ENCODE data around the gene DDX54. TPM values are rescaled to one million over a fixed set of nuclear protein-coding genes. Genes with fewer than 3 reads are reported as not detected.

DDX54 gene
- 49.9 to 80.9 TPM (median 73.8 TPM) in 5 replicates for total RNA-seq (2022; extraction: Qiagen RNA extraction; ENCODE audit: low read depth)

GRCh38 chr12:113185180-113186032 is at the start of gene DDX54, which contains the start of gene RITA1:
Gene DDX54 (minus strand): TSS chr12:113185478. CDS start chr12:113185451, 27 bp downstream.
Gene RITA1 (plus strand): TSS chr12:113185721. CDS start chr12:113186747, 1,026 bp downstream.

GRCh38 chr12:113221181-113221996 is 36.1 kb upstream of the DDX54 start, which contains the start of gene TPCN1:
Gene TPCN1 (plus strand): TSS chr12:113221464. CDS start chr12:113226853, 5,389 bp downstream.

GRCh38 chr12:113149361-113150150 is 35.7 kb downstream of the DDX54 start, which contains the start of gene CFAP73:
Gene CFAP73 (plus strand): TSS chr12:113149724. CDS start chr12:113149858, 134 bp downstream.

GRCh38 chr12:113135178-113136127 is 49.8 kb downstream of the DDX54 start, which contains the start of gene RASAL1:
Gene RASAL1 (minus strand): TSS chr12:113135761. CDS start chr12:113135462, 299 bp downstream.

Other genes starting within 250 kb of the DDX54 start
- 20.3 to 28.0 TPM (median 24.7 TPM) in 5 replicates for gene OAS3, start 247.0 kb downstream of the DDX54 start, total RNA-seq (2022; extraction: Qiagen RNA extraction; ENCODE audit: low read depth)
- 0.13 to 0.63 TPM (median 0.18 TPM) in 5 replicates for gene OAS2, start 207.0 kb downstream of the DDX54 start, total RNA-seq (2022; extraction: Qiagen RNA extraction; ENCODE audit: low read depth)
- 0.41 to 0.56 TPM (median 0.50 TPM) in 5 replicates for gene DTX1, start 128.7 kb downstream of the DDX54 start, total RNA-seq (2022; extraction: Qiagen RNA extraction; ENCODE audit: low read depth)
- 0.24 to 0.85 TPM (median 0.30 TPM) in 5 replicates for gene RASAL1, start 49.7 kb downstream of the DDX54 start, total RNA-seq (2022; extraction: Qiagen RNA extraction; ENCODE audit: low read depth)
- gene CFAP73, start 35.8 kb downstream of the DDX54 start, total RNA-seq (2022; extraction: Qiagen RNA extraction; ENCODE audit: low read depth), result 0.09 to 0.37 TPM (median 0.12 TPM) in 4 of 5 replicates, not detected in the other
- gene RITA1, start 243 bp upstream of the DDX54 start, total RNA-seq (2022; extraction: Qiagen RNA extraction; ENCODE audit: low read depth), result 24.9 to 34.6 TPM (median 33.9 TPM) in 5 replicates
- gene TPCN1, start 36.0 kb upstream of the DDX54 start, total RNA-seq (2022; extraction: Qiagen RNA extraction; ENCODE audit: low read depth), result 18.6 to 22.2 TPM (median 19.2 TPM) in 5 replicates
- gene SLC8B1, start 149.6 kb upstream of the DDX54 start, total RNA-seq (2022; extraction: Qiagen RNA extraction; ENCODE audit: low read depth), result 6.7 to 10.6 TPM (median 9.5 TPM) in 5 replicates
- 27.4 to 34.4 TPM (median 33.7 TPM) in 5 replicates for gene PLBD2, start 173.1 kb upstream of the DDX54 start, total RNA-seq (2022; extraction: Qiagen RNA extraction; ENCODE audit: low read depth)
- 0.34 to 1.1 TPM (median 0.82 TPM) in 5 replicates for gene SDS, start 218.4 kb upstream of the DDX54 start, total RNA-seq (2022; extraction: Qiagen RNA extraction; ENCODE audit: low read depth)
- 24.3 to 29.0 TPM (median 26.8 TPM) in 5 replicates for gene SDSL, start 236.9 kb upstream of the DDX54 start, total RNA-seq (2022; extraction: Qiagen RNA extraction; ENCODE audit: low read depth)